HCT116 (cell line): Measurements from ENCODE around the gene IGFL4.

ENCODE experiments used
- CTCF ChIP-seq, 3 experiments: fragments of 200-600 bp in 1 of 3; sonication (generic) in 1 of 3; IDR thresholded peaks in 2 of 3; conservative IDR thresholded peaks in 1 of 3; 2 replicates each; pipeline ENCODE4 v1.5.1; 2012 to 2017; ENCODE audit warnings: low read depth in 2 of 3, low read length in 2 of 3, antibody characterized with exemption in 1 of 3, borderline replicate concordance in 1 of 3, control low read depth in 1 of 3, mild to moderate bottlenecking in 1 of 3, mixed read lengths in 1 of 3, mixed run types in 1 of 3, moderate library complexity in 1 of 3; ENCODE audit not compliant: insufficient read depth in 1 of 3
- EGR1 ChIP-seq: IDR thresholded peaks from 2 replicates; pipeline ENCODE4 v1.6.1; 2012; ENCODE audit warnings: low read depth
- EZH2 ChIP-seq: fragments of 200-600 bp; sonication (generic); IDR thresholded peaks from 2 replicates; pipeline ENCODE4 v1.6.1; 2017; ENCODE audit warnings: antibody characterized with exemption, mixed run types
- JUND ChIP-seq: IDR thresholded peaks from 2 replicates; pipeline ENCODE4 v1.6.1; 2012
- POLR2A ChIP-seq: IDR thresholded peaks from 2 replicates; pipeline ENCODE4 v1.7.0; 2011; ENCODE audit warnings: borderline replicate concordance; ENCODE audit not compliant: insufficient read depth, insufficient read length; ENCODE audit errors: extremely low read depth
- POLR2AphosphoS5 ChIP-seq: IDR thresholded peaks from 2 replicates; pipeline ENCODE4 v1.6.1; 2011; ENCODE audit warnings: mild to moderate bottlenecking, low read depth, low read length, moderate library complexity
- SP1 ChIP-seq: IDR thresholded peaks from 2 replicates; pipeline ENCODE4 v1.6.1; 2012; ENCODE audit warnings: low read depth
- ZFX ChIP-seq: fragments of 450-650 bp; IDR thresholded peaks from 2 replicates; pipeline ENCODE4 v1.6.1; 2017
- ZNF274 ChIP-seq: fragments of 200-500 bp; sonication (Bioruptor generic); IDR thresholded peaks from 2 replicates; pipeline ENCODE4 v1.6.1; 2014; ENCODE audit warnings: mild to moderate bottlenecking, low read depth, low read length, inconsistent platforms
- TF ChIP-seq, protein P1 (sequence below): IDR thresholded peaks from 2 replicates; pipeline ENCODE4 v1.6.1; 2012
- TF ChIP-seq, protein P2 (sequence below): IDR thresholded peaks from 2 replicates; pipeline ENCODE4 v1.6.1; 2012; ENCODE audit warnings: low read depth

GRCh38 chr19:46023311-46023779 is 17.5 kb downstream of the IGFL4 start:
- TF ChIP-seq ZNF274, result no peak
- TF ChIP-seq POLR2A, result no peak
- no peak for TF ChIP-seq CTCF (IDR thresholded peaks at IDR 0.05 in 2 of 3, conservative IDR thresholded peaks at IDR 0.05 in 1 of 3; ENCODE audit: borderline replicate concordance in 1 of 3, insufficient read depth in 1 of 3, low read depth in 2 of 3, low read length in 2 of 3)
- TF ChIP-seq, protein P1, sequence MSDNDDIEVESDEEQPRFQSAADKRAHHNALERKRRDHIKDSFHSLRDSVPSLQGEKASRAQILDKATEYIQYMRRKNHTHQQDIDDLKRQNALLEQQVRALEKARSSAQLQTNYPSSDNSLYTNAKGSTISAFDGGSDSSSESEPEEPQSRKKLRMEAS, result no peak
- no peak for TF ChIP-seq EGR1
- no peak for TF ChIP-seq ZFX
- no peak for TF ChIP-seq JUND
- no peak for TF ChIP-seq POLR2AphosphoS5
- no peak for TF ChIP-seq EZH2
- TF ChIP-seq, protein P2, sequence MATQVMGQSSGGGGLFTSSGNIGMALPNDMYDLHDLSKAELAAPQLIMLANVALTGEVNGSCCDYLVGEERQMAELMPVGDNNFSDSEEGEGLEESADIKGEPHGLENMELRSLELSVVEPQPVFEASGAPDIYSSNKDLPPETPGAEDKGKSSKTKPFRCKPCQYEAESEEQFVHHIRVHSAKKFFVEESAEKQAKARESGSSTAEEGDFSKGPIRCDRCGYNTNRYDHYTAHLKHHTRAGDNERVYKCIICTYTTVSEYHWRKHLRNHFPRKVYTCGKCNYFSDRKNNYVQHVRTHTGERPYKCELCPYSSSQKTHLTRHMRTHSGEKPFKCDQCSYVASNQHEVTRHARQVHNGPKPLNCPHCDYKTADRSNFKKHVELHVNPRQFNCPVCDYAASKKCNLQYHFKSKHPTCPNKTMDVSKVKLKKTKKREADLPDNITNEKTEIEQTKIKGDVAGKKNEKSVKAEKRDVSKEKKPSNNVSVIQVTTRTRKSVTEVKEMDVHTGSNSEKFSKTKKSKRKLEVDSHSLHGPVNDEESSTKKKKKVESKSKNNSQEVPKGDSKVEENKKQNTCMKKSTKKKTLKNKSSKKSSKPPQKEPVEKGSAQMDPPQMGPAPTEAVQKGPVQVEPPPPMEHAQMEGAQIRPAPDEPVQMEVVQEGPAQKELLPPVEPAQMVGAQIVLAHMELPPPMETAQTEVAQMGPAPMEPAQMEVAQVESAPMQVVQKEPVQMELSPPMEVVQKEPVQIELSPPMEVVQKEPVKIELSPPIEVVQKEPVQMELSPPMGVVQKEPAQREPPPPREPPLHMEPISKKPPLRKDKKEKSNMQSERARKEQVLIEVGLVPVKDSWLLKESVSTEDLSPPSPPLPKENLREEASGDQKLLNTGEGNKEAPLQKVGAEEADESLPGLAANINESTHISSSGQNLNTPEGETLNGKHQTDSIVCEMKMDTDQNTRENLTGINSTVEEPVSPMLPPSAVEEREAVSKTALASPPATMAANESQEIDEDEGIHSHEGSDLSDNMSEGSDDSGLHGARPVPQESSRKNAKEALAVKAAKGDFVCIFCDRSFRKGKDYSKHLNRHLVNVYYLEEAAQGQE, result no peak
- no peak for TF ChIP-seq SP1
